HG03159 (cell line): ENCODE results near the gene SERGEF.

ENCODE experiments used
- ATAC-seq: cut with Tn5 transposase; IDR thresholded peaks from one replicate; pipeline ENCODE4 v1.9.1; 2021; ENCODE audit warnings: mild to moderate bottlenecking, moderate library complexity; ENCODE audit not compliant: unreplicated experiment

The SERGEF gene

DNA sequence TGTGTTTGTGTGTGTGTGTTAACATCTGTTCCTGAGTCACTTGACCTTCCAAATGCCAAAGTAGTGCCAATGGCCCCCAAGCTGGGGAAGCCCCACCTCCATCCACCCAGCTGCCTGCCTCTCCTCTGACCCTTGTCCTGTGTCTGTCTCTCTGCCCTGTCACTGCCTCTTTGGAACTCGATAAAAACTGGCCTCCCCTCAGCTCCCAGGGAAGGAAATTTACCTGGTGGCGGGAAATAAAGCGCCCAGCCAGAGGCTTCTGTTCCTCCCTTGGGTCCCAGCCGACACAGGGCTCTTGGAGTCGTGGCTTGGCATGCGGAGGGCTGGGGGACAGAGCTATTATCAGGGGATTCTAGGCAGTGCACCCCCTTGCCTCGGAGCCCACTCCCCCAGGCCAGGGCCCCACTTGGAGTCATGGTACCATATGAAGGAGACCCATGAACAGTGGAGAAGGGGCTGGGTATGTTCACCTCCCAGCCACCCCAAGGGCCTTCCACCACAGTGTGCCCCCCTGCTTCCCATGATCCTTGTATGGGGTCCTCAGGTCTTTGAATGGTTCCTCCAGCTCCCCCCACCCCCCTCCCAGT, 272.1 kb downstream of the SERGEF start:
- ATAC-seq = no peak

DNA sequence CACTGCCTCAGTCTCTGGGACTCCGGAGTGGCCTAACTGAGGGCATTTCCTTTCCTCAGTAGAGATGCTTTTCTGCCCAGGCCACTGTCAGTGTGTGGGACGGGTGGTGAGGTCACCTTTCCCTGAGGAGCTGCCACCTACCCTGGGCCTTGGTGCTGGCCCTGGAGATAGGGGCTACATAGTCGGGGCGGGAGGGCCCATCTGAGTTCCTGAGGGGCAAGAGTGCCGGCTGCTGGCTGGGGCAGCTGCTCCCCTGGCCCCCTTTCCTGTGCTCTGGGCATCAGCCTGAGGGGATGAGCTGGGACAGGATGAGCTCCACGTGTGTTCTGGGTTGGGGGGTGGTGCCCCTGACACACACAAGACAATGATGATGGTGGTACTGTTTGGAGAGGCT, 272.9 kb downstream of the SERGEF start:
- no peak for ATAC-seq

DNA sequence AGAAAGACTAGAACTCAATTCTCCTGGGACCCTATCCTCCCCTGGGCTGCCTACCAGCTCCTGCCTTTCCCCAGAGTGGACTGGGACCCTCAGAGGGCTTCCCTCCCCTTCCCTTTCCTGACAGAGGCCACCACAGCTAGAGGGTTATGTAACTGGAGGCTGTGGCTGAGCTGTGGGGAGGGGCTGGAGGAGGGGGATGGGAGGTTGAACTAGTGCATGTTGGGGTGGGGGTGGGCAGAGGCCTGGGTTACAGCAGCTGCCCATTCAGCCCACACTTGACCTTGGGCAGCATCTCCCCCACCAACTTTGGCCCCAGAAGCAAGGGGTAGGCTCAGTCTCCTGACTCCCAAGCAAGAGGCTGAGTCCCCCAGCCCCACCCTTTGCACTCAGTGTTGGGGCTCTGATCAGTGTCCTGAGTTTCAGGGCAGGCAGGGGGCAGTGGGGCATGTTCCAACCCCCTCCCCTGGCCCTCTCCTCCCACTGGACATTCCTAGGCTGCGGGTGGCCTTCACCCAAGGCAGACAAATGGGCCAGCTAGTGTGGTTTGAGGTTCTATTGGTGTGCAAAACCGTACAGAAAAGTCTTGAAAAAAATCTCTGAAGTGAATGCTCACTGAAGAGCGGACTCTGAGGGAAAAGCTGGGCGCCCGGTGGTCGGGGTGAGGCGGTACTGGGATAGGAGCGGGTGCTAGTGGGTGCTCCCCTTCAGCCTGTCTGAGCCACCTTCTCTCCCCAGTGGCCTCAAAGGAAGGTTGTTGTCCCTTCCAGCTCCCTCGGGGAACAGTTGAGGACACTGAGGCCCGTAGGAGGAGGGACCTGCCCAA, 274.5 kb downstream of the SERGEF start:
- no peak for ATAC-seq
